MCF 10A (cell line): ENCODE results near the gene ACR. TPM values are rescaled to one million over a fixed set of nuclear protein-coding genes. Genes with fewer than 3 reads are reported as not detected.

Source experiments
- BruUV-seq: library from RNA; stranded (reverse); fragments of 400-500 nt; replicated peaks from 2 replicates; lab custom pipeline; 2021; lab: Mats Ljungman, UMichigan
- CTCF ChIA-PET: fragments of 300-600 bp; sonication (Branson Sonifier 250); formaldehyde crosslinking; extraction: SDS; loops from one replicate; lab custom pipeline; 2021; ENCODE audit warnings: antibody characterized with exemption, inconsistent platforms; lab: Yijun Ruan, JAX
- POLR2A ChIA-PET: fragments of 300-600, 350-650 bp; sonication (Branson Sonifier 250); formaldehyde crosslinking; extraction: SDS; loops from one replicate; lab custom pipeline; 2020; ENCODE audit warnings: antibody characterized with exemption, inconsistent platforms; lab: Yijun Ruan, JAX
- DNase-seq: peaks from one replicate; pipeline ENCODE4 v3.0.0-alpha.2; 2018; ENCODE audit not compliant: unreplicated experiment
- H3K27ac Mint-ChIP-seq: one replicate; pipeline ENCODE4 v1.8.0; 2022; ENCODE audit warnings: mild to moderate bottlenecking, low read depth, mixed read lengths; ENCODE audit not compliant: unreplicated experiment
- H3K27me3 Mint-ChIP-seq: one replicate; pipeline ENCODE4 v1.8.0; 2022; ENCODE audit warnings: mixed read lengths; ENCODE audit not compliant: insufficient read depth, unreplicated experiment
- H3K36me3 Mint-ChIP-seq: one replicate; pipeline ENCODE4 v1.8.0; 2022; ENCODE audit warnings: mild to moderate bottlenecking, moderate library complexity, mixed read lengths; ENCODE audit not compliant: insufficient read depth, unreplicated experiment
- H3K4me1 Mint-ChIP-seq: one replicate; pipeline ENCODE4 v1.8.0; 2022; ENCODE audit warnings: mixed read lengths; ENCODE audit not compliant: insufficient read depth, unreplicated experiment
- H3K4me3 Mint-ChIP-seq: one replicate; pipeline ENCODE4 v1.8.0; 2022; ENCODE audit warnings: mild to moderate bottlenecking, moderate library complexity, mixed read lengths; ENCODE audit not compliant: unreplicated experiment
- H3K9me3 Mint-ChIP-seq: one replicate; pipeline ENCODE4 v1.8.0; 2022; ENCODE audit warnings: mixed read lengths; ENCODE audit not compliant: unreplicated experiment
- intact Hi-C: fragments of 100-400 bp; cut with micrococcal nuclease; formaldehyde crosslinking; loops from 2 replicates; pipeline ENCODE4 v1.14.1; 2022
- total RNA-seq: library from RNA; stranded (reverse); gene quantifications from 2 replicates; pipeline ENCODE4 v1.2.3, GENCODE V29; 2022
- TF ChIP-seq, protein P1 (sequence below): fragments of 200-600 bp; IDR thresholded peaks from one replicate; pipeline ENCODE4 v1.8.0; 2022; ENCODE audit warnings: antibody characterized with exemption, mild to moderate bottlenecking; ENCODE audit not compliant: unreplicated experiment

Gene ACR
- total RNA-seq, 1 experiment from 2014 or later, result not detected

DNA sequence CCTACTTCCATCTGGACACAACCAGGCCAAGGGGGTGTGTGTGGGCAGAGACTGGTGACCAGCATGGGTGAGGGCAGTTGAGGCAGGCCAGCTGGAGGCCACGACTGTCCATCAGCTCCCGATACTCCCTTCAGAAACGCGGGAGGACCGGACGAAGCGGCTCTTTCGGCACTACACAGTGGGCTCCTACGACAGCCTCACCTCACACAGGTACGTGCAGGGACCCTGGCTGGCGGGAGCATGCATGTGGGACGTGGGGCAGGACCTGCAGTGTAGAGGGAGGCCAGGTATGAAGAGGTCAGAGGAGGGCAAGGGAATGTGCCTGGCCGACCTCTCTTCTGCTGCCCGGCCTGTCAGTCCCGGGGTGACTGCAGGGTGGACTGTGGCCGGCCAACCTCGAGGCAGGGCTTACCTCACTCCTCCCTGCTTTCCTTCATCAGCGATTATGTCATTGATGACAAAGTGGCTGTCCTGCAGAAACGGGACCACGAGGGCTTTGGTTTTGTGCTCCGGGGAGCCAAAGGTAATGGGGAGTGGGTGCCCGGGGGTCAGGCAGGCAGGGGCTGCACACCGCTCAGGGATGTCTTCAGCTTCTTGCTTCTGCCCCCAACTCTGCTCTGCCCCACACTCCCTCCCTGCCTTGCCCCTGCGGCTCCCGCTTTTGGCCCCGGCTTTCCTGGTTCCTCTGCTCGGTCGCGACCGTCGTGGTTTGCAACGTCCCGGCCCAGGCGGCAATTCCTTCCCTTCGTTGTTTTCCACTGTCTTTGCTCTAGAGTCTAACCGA, 34.1 kb upstream of the ACR start:
- no peaks in the 10 kb centered on the region for H3K36me3 Mint-ChIP-seq
- ChIA-PET POLR2A (no interaction called here), CTCF (no interaction called here)
- no peaks in the 10 kb centered on the region for H3K4me1 Mint-ChIP-seq
- BruUV-seq, result no TSS peak
- H3K27ac Mint-ChIP-seq, result no peak overlapping the region
- no peaks in the 10 kb centered on the region for H3K9me3 Mint-ChIP-seq
- no peak for DNase-seq
- TF ChIP-seq, protein P1, sequence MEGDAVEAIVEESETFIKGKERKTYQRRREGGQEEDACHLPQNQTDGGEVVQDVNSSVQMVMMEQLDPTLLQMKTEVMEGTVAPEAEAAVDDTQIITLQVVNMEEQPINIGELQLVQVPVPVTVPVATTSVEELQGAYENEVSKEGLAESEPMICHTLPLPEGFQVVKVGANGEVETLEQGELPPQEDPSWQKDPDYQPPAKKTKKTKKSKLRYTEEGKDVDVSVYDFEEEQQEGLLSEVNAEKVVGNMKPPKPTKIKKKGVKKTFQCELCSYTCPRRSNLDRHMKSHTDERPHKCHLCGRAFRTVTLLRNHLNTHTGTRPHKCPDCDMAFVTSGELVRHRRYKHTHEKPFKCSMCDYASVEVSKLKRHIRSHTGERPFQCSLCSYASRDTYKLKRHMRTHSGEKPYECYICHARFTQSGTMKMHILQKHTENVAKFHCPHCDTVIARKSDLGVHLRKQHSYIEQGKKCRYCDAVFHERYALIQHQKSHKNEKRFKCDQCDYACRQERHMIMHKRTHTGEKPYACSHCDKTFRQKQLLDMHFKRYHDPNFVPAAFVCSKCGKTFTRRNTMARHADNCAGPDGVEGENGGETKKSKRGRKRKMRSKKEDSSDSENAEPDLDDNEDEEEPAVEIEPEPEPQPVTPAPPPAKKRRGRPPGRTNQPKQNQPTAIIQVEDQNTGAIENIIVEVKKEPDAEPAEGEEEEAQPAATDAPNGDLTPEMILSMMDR, result no peak
- H3K4me3 Mint-ChIP-seq, result no peak overlapping the region
- intact Hi-C loops, result no loop called here
- no peaks in the 10 kb centered on the region for H3K27me3 Mint-ChIP-seq

- BruUV-seq, result no TSS peak
- ChIA-PET CTCF (no interaction called here), POLR2A (no interaction called here)
- Mint-ChIP-seq H3K27me3 (no peaks in the 10 kb centered on the region), H3K36me3 (no peaks in the 10 kb centered on the region), H3K4me1 (no peaks in the 10 kb centered on the region), H3K4me3 (no peak overlapping the region), H3K27ac (no peak overlapping the region), H3K9me3 (no peaks in the 10 kb centered on the region)
- no peak for DNase-seq
- intact Hi-C loops, result no loop called here
- TF ChIP-seq, protein P1, result no peak
Measured at GRCh38 chr22:50704510-50705218, 33.3 kb upstream of the ACR start.

DNA sequence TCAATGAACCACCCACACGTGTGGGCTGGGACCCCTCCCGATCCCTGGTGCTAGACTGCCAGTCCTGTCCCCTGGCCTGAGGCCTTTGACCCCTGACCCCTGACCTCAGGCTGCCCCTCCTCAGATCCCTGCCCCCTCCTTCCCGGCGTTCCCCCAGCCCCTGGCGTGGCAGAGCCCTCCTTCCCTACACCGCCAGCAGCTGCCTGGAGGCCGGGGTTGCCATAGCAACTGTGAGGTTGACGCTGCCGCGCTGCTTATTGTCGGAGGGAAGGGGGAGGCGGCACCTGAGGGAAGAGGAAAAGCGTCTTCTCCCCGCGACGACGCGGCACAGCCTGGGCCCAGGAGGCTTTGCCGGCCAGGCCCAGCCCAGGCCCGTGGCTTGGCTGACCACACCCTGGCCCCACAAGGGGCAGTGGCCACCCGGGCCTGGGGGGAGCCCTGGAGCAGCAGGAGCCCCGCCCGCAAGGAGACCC, 32.7 kb upstream of the ACR start:
- TF ChIP-seq, protein P1, result no peak
- no peaks in the 10 kb centered on the region for H3K4me1 Mint-ChIP-seq
- no peak overlapping the region for H3K27ac Mint-ChIP-seq
- no peaks in the 10 kb centered on the region for H3K36me3 Mint-ChIP-seq
- ChIA-PET POLR2A (no interaction called here), CTCF (no interaction called here)
- no peaks in the 10 kb centered on the region for H3K27me3 Mint-ChIP-seq
- no TSS peak for BruUV-seq
- intact Hi-C loops, result no loop called here
- no peak for DNase-seq
- H3K9me3 Mint-ChIP-seq, result no peaks in the 10 kb centered on the region
- no peak overlapping the region for H3K4me3 Mint-ChIP-seq

GRCh38 chr22:50705851-50706351, 32.1 kb upstream of the ACR start:
- CTCF ChIA-PET, result no interaction called here

More at GRCh38 chr22:50705851-50706351, 32.1 kb upstream of the ACR start:
- DNase-seq, result no peak
- Mint-ChIP-seq H3K4me3 (no peak overlapping the region), H3K4me1 (no peaks in the 10 kb centered on the region), H3K27me3 (no peaks in the 10 kb centered on the region), H3K36me3 (no peaks in the 10 kb centered on the region), H3K9me3 (no peaks in the 10 kb centered on the region), H3K27ac (no peak overlapping the region)
- POLR2A ChIA-PET, result no interaction called here
- intact Hi-C loops, result no loop called here
- TF ChIP-seq, protein P1, result no peak
- no TSS peak for BruUV-seq
